A549 (cell line): ENCODE measurements around the gene TATDN3. TPM values are rescaled to one million over a fixed set of nuclear protein-coding genes. Genes with fewer than 3 reads are reported as not detected.

Experiments
- ATAC-seq, 2 experiments: fragments of 200-7000 bp in 1 of 2; fragments of >200 bp in 1 of 2; cut with Nextera tagmentation in 1 of 2; cut with Tn5 transposase in 1 of 2; 3 replicates each; pipeline versions ENCODE4 v1.8.0 to v1.9.1; 2018 to 2020; ENCODE audit warnings: mild to moderate bottlenecking in 1 of 2, moderate library complexity in 1 of 2
- CTCF ChIA-PET: fragments of 300-600 bp; sonication (Branson Sonifier 250); formaldehyde crosslinking; extraction: SDS; loops from one replicate; lab custom pipeline; 2021; ENCODE audit warnings: antibody characterized with exemption, inconsistent platforms; lab: Yijun Ruan, JAX
- POLR2A ChIA-PET: fragments of 350-600 bp; formaldehyde crosslinking; extraction: SDS; loops from one replicate; lab custom pipeline; 2021; ENCODE audit warnings: antibody characterized with exemption, inconsistent platforms; lab: Yijun Ruan, JAX
- DNase-seq, 2 experiments: peaks; one replicate each; pipeline versions ENCODE4 v3.0.0 to v3.0.0-alpha.2; 2011 to 2016; ENCODE audit warnings: low read depth in 1 of 2, low spot score in 1 of 2
- FAIRE-seq: peaks from 2 replicates; lab custom pipeline; 2011; peaks lifted over from hg19 to GRCh38; lab: Jason Lieb, UNC
- H3K27ac ChIP-seq, 2 experiments: fragments of >200 bp; sonication (Bioruptor Twin); formaldehyde crosslinking; 3 replicates each; pipeline ENCODE4 v1.5.1; 2016 to 2017
- H3K4me1 ChIP-seq: fragments of >200 bp; sonication (Bioruptor Twin); formaldehyde crosslinking; 3 replicates; pipeline ENCODE4 v1.6.1; 2016
- H3K4me2 ChIP-seq: fragments of >200 bp; sonication (Bioruptor Twin); formaldehyde crosslinking; 3 replicates; pipeline ENCODE4 v1.6.1; 2016
- H3K4me3 ChIP-seq: fragments of >200 bp; sonication (Bioruptor Twin); formaldehyde crosslinking; 3 replicates; pipeline ENCODE4 v1.5.1; 2016
- H3K9me3 ChIP-seq: fragments of >200 bp; sonication (Bioruptor Twin); formaldehyde crosslinking; 3 replicates; pipeline ENCODE4 v1.6.1; 2016
- BHLHE40 ChIP-seq: IDR thresholded peaks from 2 replicates; pipeline ENCODE4 v1.6.1; 2012; ENCODE audit warnings: low read depth, low read length, inconsistent platforms
- CBX2 ChIP-seq: fragments of 200-600 bp; sonication (generic); IDR thresholded peaks from 2 replicates; pipeline ENCODE4 v1.6.1; 2016; ENCODE audit warnings: low read depth, mild to moderate bottlenecking, borderline replicate concordance
- CEBPB ChIP-seq, 2 experiments: fragments of >200 bp in 1 of 2; sonication (Bioruptor Twin) in 1 of 2; formaldehyde crosslinking in 1 of 2; IDR thresholded peaks; 2 replicates each; pipeline ENCODE4 v1.6.1; 2012 to 2016
- FOSL2 ChIP-seq, 2 experiments: fragments of 450-650 bp in 1 of 2; fragments of >200 bp in 1 of 2; sonication (Bioruptor Twin) in 1 of 2; formaldehyde crosslinking; IDR thresholded peaks; 2 replicates each; pipeline versions ENCODE4 v1.5.0 to v1.6.1; 2016 to 2020; ENCODE audit warnings: mild to moderate bottlenecking in 1 of 2, moderate library complexity in 1 of 2
- HOXA7 ChIP-seq: fragments of 250-450 bp; sonication (Bioruptor Pico); IDR thresholded peaks from 2 replicates; pipeline ENCODE4 v1.5.0; 2020; ENCODE audit warnings: mild to moderate bottlenecking, moderate library complexity
- KDM1A ChIP-seq: fragments of 200-600 bp; sonication (generic); IDR thresholded peaks from 2 replicates; pipeline ENCODE4 v1.6.1; 2016; ENCODE audit warnings: low read depth, mild to moderate bottlenecking
- NFE2L2 ChIP-seq: fragments of 150-350 bp; conservative IDR thresholded peaks from 2 replicates; pipeline ENCODE4 v1.6.1; 2014; ENCODE audit warnings: low read length
- NR3C1 ChIP-seq: fragments of >200 bp; sonication (Bioruptor Twin); formaldehyde crosslinking; IDR thresholded peaks from 3 replicates; pipeline ENCODE4 v1.6.1; 2017
- PHF8 ChIP-seq: fragments of 200-600 bp; sonication (generic); IDR thresholded peaks from 2 replicates; pipeline ENCODE4 v1.6.1; 2016; ENCODE audit warnings: low read depth, mild to moderate bottlenecking, antibody characterized with exemption, moderate library complexity, borderline replicate concordance
- POLR2AphosphoS2 ChIP-seq: conservative IDR thresholded peaks from 2 replicates; pipeline ENCODE4 v1.6.1; 2012; ENCODE audit warnings: low read length, improper control_type of control experiment, inconsistent platforms
- RAD21 ChIP-seq, 2 experiments: fragments of >200 bp in 1 of 2; sonication (Bioruptor Twin) in 1 of 2; formaldehyde crosslinking in 1 of 2; IDR thresholded peaks in 1 of 2; conservative IDR thresholded peaks in 1 of 2; 2 replicates in 1 of 2; 3 replicates in 1 of 2; pipeline ENCODE4 v1.6.1; 2012 to 2018; ENCODE audit warnings: inconsistent platforms in 1 of 2
- RFX5 ChIP-seq: fragments of 450-650 bp; IDR thresholded peaks from 2 replicates; pipeline ENCODE4 v1.7.1; 2014; ENCODE audit warnings: antibody characterized with exemption, mild to moderate bottlenecking, moderate library complexity
- ZC3H11A ChIP-seq: fragments of 450-650 bp; IDR thresholded peaks from 2 replicates; pipeline ENCODE4 v1.6.1; 2014; ENCODE audit warnings: antibody characterized with exemption, mild to moderate bottlenecking
- ZFP36 ChIP-seq: fragments of 450-650 bp; IDR thresholded peaks from 2 replicates; pipeline ENCODE4 v1.6.1; 2014; ENCODE audit warnings: borderline replicate concordance; ENCODE audit not compliant: partially characterized antibody
- ZSCAN20 ChIP-seq: fragments of 250-450 bp; sonication (Bioruptor Pico); IDR thresholded peaks from 2 replicates; pipeline ENCODE4 v1.8.0; 2022; ENCODE audit warnings: mild to moderate bottlenecking, moderate library complexity
- WGBS: methylation state at CpG from one replicate; pipeline ENCODE4 v1.1.6; 2017; ENCODE audit errors: missing lambda C conversion rate; 5-methylcytosine and 5-hydroxymethylcytosine counted together
- polyA plus RNA-seq, 4 experiments: library from polyadenylated mRNA; depleted of rRNA in 3 of 4; stranded (reverse); fragments of >200 nt; fragmentation: RNase III in 1 of 4; extraction: RNeasy Plus Mini Kit Qiagen cat#74134 plus additional on column Dnase treatment in 1 of 4; gene quantifications; 2 replicates in 3 of 4; 3 replicates in 1 of 4; pipeline ENCODE4 v1.2.3, GENCODE V29; 2011 to 2017
- TF ChIP-seq, protein P1 (sequence below): IDR thresholded peaks from 2 replicates; pipeline ENCODE4 v1.6.1; 2012
- TF ChIP-seq, protein P2 (sequence below): IDR thresholded peaks from 2 replicates; pipeline ENCODE4 v1.6.1; 2012
- TF ChIP-seq, protein P3 (sequence below): fragments of 200-600 bp; sonication (generic); IDR thresholded peaks from 2 replicates; pipeline ENCODE4 v1.6.1; 2016; ENCODE audit warnings: antibody characterized with exemption, mild to moderate bottlenecking, moderate library complexity

The TATDN3 gene
- polyA plus RNA-seq, 2 of the 4 experiments (the other 2 are of a cell fraction), result 11.1 to 22.6 TPM

DNA sequence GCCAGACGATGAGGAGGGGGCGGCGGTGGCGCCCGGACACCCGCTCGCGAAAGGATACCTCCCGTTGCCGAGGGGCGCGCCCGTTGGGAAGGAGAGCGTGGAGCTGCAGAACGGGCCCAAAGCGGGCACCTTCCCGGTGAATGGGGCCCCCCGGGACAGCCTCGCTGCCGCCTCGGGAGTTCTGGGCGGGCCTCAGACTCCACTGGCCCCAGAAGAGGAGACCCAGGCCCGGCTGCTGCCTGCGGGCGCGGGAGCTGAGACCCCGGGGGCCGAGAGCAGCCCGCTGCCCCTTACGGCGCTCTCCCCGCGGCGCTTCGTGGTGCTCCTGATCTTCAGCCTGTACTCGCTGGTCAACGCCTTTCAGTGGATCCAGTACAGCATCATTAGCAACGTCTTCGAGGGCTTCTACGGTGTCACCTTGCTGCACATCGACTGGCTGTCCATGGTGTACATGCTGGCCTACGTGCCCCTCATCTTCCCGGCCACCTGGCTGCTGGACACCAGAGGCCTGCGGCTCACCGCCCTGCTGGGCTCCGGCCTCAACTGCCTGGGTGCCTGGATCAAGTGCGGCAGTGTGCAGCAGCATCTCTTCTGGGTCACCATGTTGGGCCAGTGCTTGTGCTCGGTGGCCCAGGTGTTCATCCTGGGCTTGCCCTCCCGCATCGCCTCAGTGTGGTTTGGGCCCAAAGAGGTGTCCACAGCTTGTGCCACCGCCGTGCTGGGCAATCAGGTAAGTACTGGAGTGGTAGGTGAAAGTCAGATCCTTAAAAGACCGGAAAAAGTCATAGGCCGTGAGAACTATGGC lies 67.0 kb downstream of the TATDN3 start:
- H3K4me3 ChIP-seq, result peak overlapping the region; percentile 80
- FAIRE-seq (no peak), ATAC-seq (peak; percentile 58 to 61), DNase-seq (peak; percentile 32 to 42)
- TF ChIP-seq, protein P1, sequence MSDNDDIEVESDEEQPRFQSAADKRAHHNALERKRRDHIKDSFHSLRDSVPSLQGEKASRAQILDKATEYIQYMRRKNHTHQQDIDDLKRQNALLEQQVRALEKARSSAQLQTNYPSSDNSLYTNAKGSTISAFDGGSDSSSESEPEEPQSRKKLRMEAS, result peak; percentile 25
- TF ChIP-seq PHF8 (0 out of 2 replicates have a peak, but pooled peaks have one; percentile 51), CEBPB (IDR thresholded peaks at IDR 0.05) (no peak), CBX2 (no peak)
- TF ChIP-seq, protein P2, sequence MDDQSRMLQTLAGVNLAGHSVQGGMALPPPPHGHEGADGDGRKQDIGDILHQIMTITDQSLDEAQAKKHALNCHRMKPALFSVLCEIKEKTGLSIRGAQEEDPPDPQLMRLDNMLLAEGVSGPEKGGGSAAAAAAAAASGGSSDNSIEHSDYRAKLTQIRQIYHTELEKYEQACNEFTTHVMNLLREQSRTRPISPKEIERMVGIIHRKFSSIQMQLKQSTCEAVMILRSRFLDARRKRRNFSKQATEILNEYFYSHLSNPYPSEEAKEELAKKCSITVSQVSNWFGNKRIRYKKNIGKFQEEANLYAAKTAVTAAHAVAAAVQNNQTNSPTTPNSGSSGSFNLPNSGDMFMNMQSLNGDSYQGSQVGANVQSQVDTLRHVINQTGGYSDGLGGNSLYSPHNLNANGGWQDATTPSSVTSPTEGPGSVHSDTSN, result peak; percentile 11; the same call in 1 of the 2 replicates
- H3K4me2 ChIP-seq, result peak overlapping the region; percentile 77
- POLR2A ChIA-PET, result interaction anchor here (0.7 to 1.8 kb wide), 9 partner anchors 10 to 250 kb away, joined by 3 to 12 read pairs (median 4); partner anchors contain the start of genes ATF3, NSL1 and TATDN3
- peak overlapping the region; percentile 86 to 97 for H3K27ac ChIP-seq
- peaks cover 54% of the 10 kb centered on the region for H3K4me1 ChIP-seq
- CTCF ChIA-PET, result interaction anchor here (1.0 to 1.1 kb wide), 2 partner anchors 137 to 796 kb away, joined by 3 read pairs; no protein-coding TSS in a partner anchor
- H3K9me3 ChIP-seq, result no peaks in the 10 kb centered on the region
- 10% methylated on average over 26 of the region's 54 CpGs for WGBS

DNA sequence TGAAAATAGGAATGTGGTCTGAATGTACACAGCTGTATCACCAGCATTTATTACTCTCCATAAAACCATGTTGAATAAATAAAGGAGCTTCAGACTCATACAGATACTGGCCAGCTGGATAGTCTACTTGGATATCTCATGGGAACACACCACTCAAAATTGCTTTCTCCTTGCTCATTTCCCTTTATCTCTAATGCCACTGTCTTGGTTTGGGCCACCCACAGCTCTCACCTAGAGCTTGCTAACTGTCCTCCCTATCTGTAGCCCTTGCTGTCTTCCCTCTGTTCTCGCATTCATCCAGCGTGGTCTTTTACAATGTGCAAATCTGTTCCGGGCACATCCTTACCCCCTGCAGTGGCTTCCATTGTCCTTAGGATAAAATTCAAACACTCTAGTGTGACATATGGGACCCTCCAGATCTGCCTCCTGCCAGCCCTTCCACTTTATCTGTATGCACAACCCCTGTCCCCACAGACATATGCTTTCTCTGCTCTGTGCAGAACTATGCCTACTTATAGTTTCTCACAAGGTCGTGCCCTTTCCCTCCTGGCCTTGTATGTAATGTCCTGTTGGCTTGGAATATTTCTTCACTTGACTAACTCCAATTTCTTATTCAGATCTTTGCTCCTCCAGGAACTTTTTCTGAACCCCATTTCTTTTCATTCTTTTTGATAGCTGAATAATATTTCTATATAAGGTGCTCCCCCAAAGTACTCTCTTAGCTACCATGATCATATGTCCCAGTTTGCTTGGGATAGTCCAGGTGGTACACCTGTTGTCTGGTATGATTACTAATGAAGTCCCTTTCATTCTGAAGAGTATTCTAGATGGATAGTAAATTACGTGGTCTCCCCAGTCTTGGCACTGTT lies 69.3 kb downstream of the TATDN3 start:
- ATAC-seq (no peak), FAIRE-seq (no peak), DNase-seq (peak in 1 of 2 experiments; percentile 9)
- H3K9me3 ChIP-seq, result no peaks in the 10 kb centered on the region
- H3K4me3 ChIP-seq, result peak overlapping the region; percentile 80
- peak overlapping the region; percentile 77 for H3K4me2 ChIP-seq
- ChIA-PET POLR2A (interaction anchor here (0.6 kb wide), 2 partner anchors 27 to 29 kb away, joined by 3 to 4 read pairs; no protein-coding TSS in a partner anchor), CTCF (interaction anchor here (1.7 kb wide), 1 partner anchor 134 kb away, joined by 8 read pairs; no protein-coding TSS in a partner anchor)
- peaks cover 47% of the 10 kb centered on the region for H3K4me1 ChIP-seq
- H3K27ac ChIP-seq, result peak overlapping the region in 1 of 2 experiments; percentile 27; a peak in 2 of 6 replicates
- TF ChIP-seq ZC3H11A (no peak), CEBPB (IDR thresholded peaks at IDR 0.05) (no peak), NR3C1 (no peak), ZSCAN20 (CRISPR knock-in tag) (no peak), PHF8 (no peak), RAD21 (conservative IDR thresholded peaks at IDR 0.05 in 1 of 2, IDR thresholded peaks at IDR 0.05 in 1 of 2) (no peak), RFX5 (no peak), BHLHE40 (no peak), FOSL2 (IDR thresholded peaks at IDR 0.05) (no peak), FOSL2 (CRISPR knock-in tag; IDR thresholded peaks at IDR 0.05) (no peak), NFE2L2 (no peak), HOXA7 (no peak), POLR2AphosphoS2 (no peak), KDM1A (no peak), ZFP36 (no peak)
- TF ChIP-seq, protein P1, result no peak
- TF ChIP-seq, protein P2, result no peak
- TF ChIP-seq, protein P3, sequence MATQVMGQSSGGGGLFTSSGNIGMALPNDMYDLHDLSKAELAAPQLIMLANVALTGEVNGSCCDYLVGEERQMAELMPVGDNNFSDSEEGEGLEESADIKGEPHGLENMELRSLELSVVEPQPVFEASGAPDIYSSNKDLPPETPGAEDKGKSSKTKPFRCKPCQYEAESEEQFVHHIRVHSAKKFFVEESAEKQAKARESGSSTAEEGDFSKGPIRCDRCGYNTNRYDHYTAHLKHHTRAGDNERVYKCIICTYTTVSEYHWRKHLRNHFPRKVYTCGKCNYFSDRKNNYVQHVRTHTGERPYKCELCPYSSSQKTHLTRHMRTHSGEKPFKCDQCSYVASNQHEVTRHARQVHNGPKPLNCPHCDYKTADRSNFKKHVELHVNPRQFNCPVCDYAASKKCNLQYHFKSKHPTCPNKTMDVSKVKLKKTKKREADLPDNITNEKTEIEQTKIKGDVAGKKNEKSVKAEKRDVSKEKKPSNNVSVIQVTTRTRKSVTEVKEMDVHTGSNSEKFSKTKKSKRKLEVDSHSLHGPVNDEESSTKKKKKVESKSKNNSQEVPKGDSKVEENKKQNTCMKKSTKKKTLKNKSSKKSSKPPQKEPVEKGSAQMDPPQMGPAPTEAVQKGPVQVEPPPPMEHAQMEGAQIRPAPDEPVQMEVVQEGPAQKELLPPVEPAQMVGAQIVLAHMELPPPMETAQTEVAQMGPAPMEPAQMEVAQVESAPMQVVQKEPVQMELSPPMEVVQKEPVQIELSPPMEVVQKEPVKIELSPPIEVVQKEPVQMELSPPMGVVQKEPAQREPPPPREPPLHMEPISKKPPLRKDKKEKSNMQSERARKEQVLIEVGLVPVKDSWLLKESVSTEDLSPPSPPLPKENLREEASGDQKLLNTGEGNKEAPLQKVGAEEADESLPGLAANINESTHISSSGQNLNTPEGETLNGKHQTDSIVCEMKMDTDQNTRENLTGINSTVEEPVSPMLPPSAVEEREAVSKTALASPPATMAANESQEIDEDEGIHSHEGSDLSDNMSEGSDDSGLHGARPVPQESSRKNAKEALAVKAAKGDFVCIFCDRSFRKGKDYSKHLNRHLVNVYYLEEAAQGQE, result no peak
- WGBS, result 81% methylated on average over 5 of the region's 5 CpGs
